Stimulated activated CD8-positive, alpha-beta memory T cell treated with anti-CD3 and anti-CD28 coated beads, Interleukin-15, amount 100 ng/mL, for 24 hours (primary cell): ENCODE measurements around the gene INHA.
A peak's percentile ranks its signal among the peaks of the same experiment; 100 is the strongest.

ENCODE experiments used
- DNase-seq: peaks from one replicate; pipeline ENCODE4 v3.0.0-alpha.2; 2020; ENCODE audit warnings: low read depth

Gene INHA

GRCh38 chr2:219572237-219573001 is at the start of gene INHA:
INHA (plus strand) TSS chr2:219572310; CDS start chr2:219572375, 65 bp downstream.
- no peak for DNase-seq

GRCh38 chr2:219523031-219523671 is 49.0 kb upstream of the INHA start:
- DNase-seq = no peak

- no peak for DNase-seq
Observed at GRCh38 chr2:219524817-219525216, 47.3 kb upstream of the INHA start.

- no peak for DNase-seq
Observed at GRCh38 chr2:219525533-219526232, 46.4 kb upstream of the INHA start.

GRCh38 chr2:219526320-219527075 is 45.6 kb upstream of the INHA start:
- no peak for DNase-seq

- no peak for DNase-seq
Observed at GRCh38 chr2:219527076-219527394, 45.1 kb upstream of the INHA start.

- no peak for DNase-seq
Observed at GRCh38 chr2:219527472-219527871, 44.6 kb upstream of the INHA start.

- DNase-seq = peak; percentile 78
Observed at GRCh38 chr2:219530048-219530963, 41.8 kb upstream of the INHA start.

GRCh38 chr2:219531639-219532377 is 40.3 kb upstream of the INHA start:
- DNase-seq = no peak

GRCh38 chr2:219532378-219532649 is 39.8 kb upstream of the INHA start:
- DNase-seq = no peak

- no peak for DNase-seq
Observed at GRCh38 chr2:219533930-219534661, 38.0 kb upstream of the INHA start.

GRCh38 chr2:219536425-219536824 is 35.7 kb upstream of the INHA start:
- DNase-seq = no peak

- no peak for DNase-seq
Observed at GRCh38 chr2:219536967-219537366, 35.1 kb upstream of the INHA start.

- DNase-seq = no peak
Observed at GRCh38 chr2:219537657-219538488, 34.2 kb upstream of the INHA start.

GRCh38 chr2:219538504-219538951 is 33.6 kb upstream of the INHA start:
- no peak for DNase-seq

- DNase-seq = no peak
Observed at GRCh38 chr2:219538956-219539788, 32.9 kb upstream of the INHA start.

- no peak for DNase-seq
Observed at GRCh38 chr2:219539926-219540678, 32.0 kb upstream of the INHA start.
